ENCODE measurements around the gene MAD1L1. TPM values are rescaled to one million over a fixed set of nuclear protein-coding genes. Genes with fewer than 3 reads are reported as not detected.

MAD1L1 gene
- total and polyA plus RNA-seq, 2 of the 8 experiments (the other 6 are each of a cell fraction or from before 2014, with no cell fraction given): 40.4 to 44.6 TPM

DNA sequence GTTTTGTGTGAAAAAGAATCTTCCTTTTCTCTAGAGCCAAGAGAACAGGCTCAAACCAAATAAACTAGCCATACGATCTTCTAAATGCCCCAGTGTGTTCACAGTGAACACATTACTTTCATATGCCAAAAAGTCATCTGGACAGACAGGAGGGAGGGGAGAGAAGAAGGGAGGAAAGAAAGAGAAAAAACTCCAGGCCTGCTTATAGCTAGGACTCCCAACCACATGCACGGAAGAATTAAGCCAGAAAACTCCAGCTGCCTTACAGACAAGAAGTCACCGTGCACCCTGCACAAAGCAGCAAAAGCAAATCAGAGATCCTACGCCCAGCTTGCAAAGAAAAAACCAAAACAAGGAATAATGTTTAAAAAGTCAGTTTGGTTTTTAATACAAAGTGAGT, 47.2 kb upstream of the MAD1L1 start (continued):
- TF ChIP-seq BCL11A (IDR thresholded peaks at IDR 0.05; ENCODE audit: low read depth in 2 of 2, low read length in 2 of 2): no peak
- TF ChIP-seq KDM4A (IDR thresholded peaks at IDR 0.05; ENCODE audit: low read depth, low read length, severe bottlenecking): no peak
- no peak for TF ChIP-seq BRCA1 (IDR thresholded peaks at IDR 0.05; ENCODE audit: low read depth, low read length)
- TF ChIP-seq POLR2A (IDR thresholded peaks at IDR 0.05; ENCODE audit: control extremely low read depth in 1 of 2, low read depth in 2 of 2, low read length in 2 of 2): no peak
